Nephron (organoid): Measurements from ENCODE around the gene GRIA4.
"Not testable (repeated sequence)": the region's sequence is repeated elsewhere in the genome, so short reads cannot be mapped to it uniquely, and the experiment has no call there.

ENCODE experiments used
- H3K27ac Mint-ChIP-seq, 3 experiments: 2 replicates each; pipeline ENCODE4 v1.8.0; 2020; ENCODE audit warnings: mixed read lengths in 3 of 3, mild to moderate bottlenecking in 2 of 3, moderate library complexity in 1 of 3
- H3K27me3 Mint-ChIP-seq: 2 replicates; pipeline ENCODE4 v1.8.0; 2021; ENCODE audit warnings: low read depth, mild to moderate bottlenecking, moderate library complexity, mixed read lengths
- H3K36me3 Mint-ChIP-seq: 2 replicates; pipeline ENCODE4 v1.8.0; 2020; ENCODE audit warnings: low read depth, mixed read lengths
- H3K4me1 Mint-ChIP-seq: 2 replicates; pipeline ENCODE4 v1.8.0; 2020; ENCODE audit warnings: mixed read lengths
- H3K4me3 Mint-ChIP-seq, 3 experiments: 2 replicates each; pipeline ENCODE4 v1.8.0; 2020; ENCODE audit warnings: mild to moderate bottlenecking in 3 of 3, mixed read lengths in 3 of 3, moderate library complexity in 2 of 3
- H3K9me3 Mint-ChIP-seq: 2 replicates; pipeline ENCODE4 v1.8.0; 2020; ENCODE audit warnings: mixed read lengths
- TF ChIP-seq, protein P1 (sequence below), 3 experiments: fragments of 200-600 bp; sonication (generic); IDR thresholded peaks; one replicate each; pipeline ENCODE4 v1.5.0; 2021; ENCODE audit warnings: antibody characterized with exemption in 3 of 3; ENCODE audit not compliant: unreplicated experiment in 3 of 3

Gene GRIA4

DNA sequence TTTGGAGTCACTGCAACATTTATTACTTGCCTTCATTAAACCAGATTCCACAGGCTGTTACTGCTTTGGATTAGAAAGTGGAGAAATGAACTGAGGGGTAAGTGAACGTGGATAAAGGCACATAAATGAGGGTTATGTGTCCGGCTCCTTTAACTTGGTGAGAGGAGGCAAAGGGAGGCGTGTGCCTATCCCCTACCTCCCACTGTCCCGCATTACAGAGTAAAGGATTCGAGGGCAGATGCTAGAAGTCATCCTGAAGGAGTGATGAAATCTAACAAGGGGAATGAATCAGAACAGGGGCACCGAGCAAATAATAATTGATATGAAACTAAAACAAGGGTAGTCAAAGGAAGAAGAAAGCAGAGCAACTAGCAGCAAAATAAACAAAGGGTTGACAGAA lies 147.2 kb downstream of the GRIA4 start:
- TF ChIP-seq, protein P1, sequence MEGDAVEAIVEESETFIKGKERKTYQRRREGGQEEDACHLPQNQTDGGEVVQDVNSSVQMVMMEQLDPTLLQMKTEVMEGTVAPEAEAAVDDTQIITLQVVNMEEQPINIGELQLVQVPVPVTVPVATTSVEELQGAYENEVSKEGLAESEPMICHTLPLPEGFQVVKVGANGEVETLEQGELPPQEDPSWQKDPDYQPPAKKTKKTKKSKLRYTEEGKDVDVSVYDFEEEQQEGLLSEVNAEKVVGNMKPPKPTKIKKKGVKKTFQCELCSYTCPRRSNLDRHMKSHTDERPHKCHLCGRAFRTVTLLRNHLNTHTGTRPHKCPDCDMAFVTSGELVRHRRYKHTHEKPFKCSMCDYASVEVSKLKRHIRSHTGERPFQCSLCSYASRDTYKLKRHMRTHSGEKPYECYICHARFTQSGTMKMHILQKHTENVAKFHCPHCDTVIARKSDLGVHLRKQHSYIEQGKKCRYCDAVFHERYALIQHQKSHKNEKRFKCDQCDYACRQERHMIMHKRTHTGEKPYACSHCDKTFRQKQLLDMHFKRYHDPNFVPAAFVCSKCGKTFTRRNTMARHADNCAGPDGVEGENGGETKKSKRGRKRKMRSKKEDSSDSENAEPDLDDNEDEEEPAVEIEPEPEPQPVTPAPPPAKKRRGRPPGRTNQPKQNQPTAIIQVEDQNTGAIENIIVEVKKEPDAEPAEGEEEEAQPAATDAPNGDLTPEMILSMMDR (IDR thresholded peaks at IDR 0.05; ENCODE audit: unreplicated experiment in 3 of 3): no peak
- Mint-ChIP-seq H3K27ac (no peak overlapping the region), H3K4me3 (no peak overlapping the region), H3K27me3 (no peaks in the 10 kb centered on the region), H3K4me1 (no peaks in the 10 kb centered on the region), H3K9me3 (no peaks in the 10 kb centered on the region), H3K36me3 (no peaks in the 10 kb centered on the region)

DNA sequence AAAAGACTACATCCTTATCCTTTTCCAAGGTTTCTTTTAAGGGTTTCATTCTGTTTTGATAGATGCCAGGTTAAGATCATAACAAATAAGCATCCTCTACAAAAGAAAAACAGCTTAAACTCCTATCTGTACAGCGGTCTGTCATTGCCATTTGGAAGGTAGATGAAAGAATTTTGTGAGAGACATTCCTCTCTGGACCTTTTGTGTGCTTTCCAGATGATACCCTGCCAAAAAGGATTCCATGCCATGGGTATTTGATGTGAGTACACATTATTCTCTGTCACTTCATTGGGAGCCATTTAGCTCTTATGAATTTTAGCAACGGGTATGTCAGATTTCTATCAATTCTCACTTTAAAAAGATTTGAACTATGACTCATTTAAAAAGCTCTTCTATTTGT lies 153.7 kb downstream of the GRIA4 start:
- TF ChIP-seq, protein P1 (IDR thresholded peaks at IDR 0.05; ENCODE audit: unreplicated experiment in 3 of 3): no peak
- Mint-ChIP-seq H3K27ac (no peak overlapping the region), H3K9me3 (no peaks in the 10 kb centered on the region), H3K4me3 (no peak overlapping the region), H3K4me1 (peaks cover 15% of the 10 kb centered on the region), H3K27me3 (no peaks in the 10 kb centered on the region), H3K36me3 (no peaks in the 10 kb centered on the region)

DNA sequence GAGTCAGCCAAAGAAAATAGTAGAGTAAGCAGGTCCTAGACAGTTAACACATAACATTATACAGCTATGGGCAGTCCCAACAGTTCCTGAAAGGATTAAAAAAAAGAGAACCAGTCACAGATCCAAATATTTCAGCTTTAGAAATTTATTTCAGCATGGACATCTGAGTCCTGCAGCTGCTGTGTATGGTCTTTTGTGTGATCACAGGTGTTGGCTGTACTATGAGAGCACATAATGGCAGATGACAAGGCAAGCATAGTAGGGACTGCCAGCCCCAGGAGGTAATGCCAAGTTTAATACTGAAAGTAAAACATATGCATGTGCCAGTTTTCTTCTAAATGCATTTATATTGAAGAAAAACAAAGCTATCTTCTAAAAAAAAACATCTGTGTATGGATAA lies 158.1 kb downstream of the GRIA4 start:
- Mint-ChIP-seq H3K27me3 (no peaks in the 10 kb centered on the region), H3K36me3 (no peaks in the 10 kb centered on the region), H3K4me1 (peaks cover 15% of the 10 kb centered on the region), H3K27ac (peak overlapping the region; percentile 27 to 60 (median 38)), H3K4me3 (no peak overlapping the region), H3K9me3 (no peaks in the 10 kb centered on the region)
- TF ChIP-seq, protein P1 (IDR thresholded peaks at IDR 0.05; ENCODE audit: unreplicated experiment in 3 of 3): no peak

DNA sequence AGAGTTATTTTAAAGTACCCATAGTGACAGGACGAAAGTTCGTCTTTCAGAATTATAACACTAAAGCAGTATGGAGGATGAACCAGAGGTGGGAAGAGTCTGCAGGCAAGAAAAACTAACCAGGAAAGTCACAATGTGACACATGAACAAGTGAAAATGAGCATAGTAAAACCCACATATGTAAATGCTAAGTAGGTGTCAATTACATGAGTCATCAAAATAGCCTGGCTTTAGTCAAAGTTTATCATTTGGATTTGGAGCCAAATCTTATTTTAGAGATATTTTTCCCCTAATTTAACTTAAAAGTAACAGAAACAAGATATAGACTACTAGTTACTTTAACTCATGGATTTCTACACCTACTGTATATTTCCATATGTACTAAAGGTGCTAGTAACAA lies 159.8 kb downstream of the GRIA4 start:
- Mint-ChIP-seq H3K4me1 (peaks cover 15% of the 10 kb centered on the region), H3K27me3 (no peaks in the 10 kb centered on the region), H3K9me3 (no peaks in the 10 kb centered on the region), H3K4me3 (no peak overlapping the region), H3K27ac (peak overlapping the region in 1 of 3 experiments; percentile 12), H3K36me3 (no peaks in the 10 kb centered on the region)
- TF ChIP-seq, protein P1 (IDR thresholded peaks at IDR 0.05; ENCODE audit: unreplicated experiment in 3 of 3): no peak

DNA sequence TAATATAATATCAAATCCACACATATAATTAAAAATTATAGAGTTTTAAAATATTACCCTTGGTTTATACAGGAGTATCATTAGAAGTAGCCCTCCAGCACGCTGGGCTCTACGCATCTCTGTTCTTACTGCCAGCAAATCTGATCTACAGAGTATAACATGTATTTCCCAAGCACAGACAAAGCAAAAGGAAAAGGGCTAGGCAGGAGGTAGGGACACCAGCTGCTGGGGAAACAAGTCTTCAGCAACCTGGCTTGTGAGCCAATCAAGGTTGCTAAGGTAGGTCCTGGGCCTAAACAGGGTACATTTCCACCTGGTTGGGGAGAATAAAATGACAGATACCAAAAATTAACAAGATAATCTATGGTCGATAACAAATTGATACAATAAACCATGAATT lies 163.6 kb downstream of the GRIA4 start:
- H3K36me3 Mint-ChIP-seq, H3K9me3 Mint-ChIP-seq, H3K4me1 Mint-ChIP-seq, H3K4me3 Mint-ChIP-seq, H3K27ac Mint-ChIP-seq, H3K27me3 Mint-ChIP-seq: not testable (repeated sequence)

DNA sequence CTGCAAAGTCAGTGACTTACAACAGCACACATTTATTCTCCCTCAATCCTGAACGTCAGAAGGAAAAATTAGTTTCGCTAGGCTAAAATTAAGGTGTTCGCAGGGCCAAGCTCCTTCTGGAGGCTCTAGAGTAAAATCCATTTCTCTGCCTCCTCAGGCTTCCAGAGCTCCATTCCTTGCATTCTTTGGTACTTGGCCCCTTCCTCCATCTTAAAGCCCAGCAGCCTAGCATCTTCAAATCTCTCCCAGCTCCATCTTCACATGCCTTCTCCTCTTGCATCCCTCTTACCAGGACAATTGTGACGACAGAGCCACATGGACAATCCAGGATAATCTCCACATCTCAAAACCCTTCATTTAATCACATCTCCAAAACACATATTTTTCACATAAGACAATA lies 165.0 kb downstream of the GRIA4 start:
- H3K4me3 Mint-ChIP-seq: no peak overlapping the region
- H3K4me1 Mint-ChIP-seq: no peaks in the 10 kb centered on the region
- no peak overlapping the region for H3K27ac Mint-ChIP-seq
- H3K36me3 Mint-ChIP-seq: no peaks in the 10 kb centered on the region
- H3K9me3 Mint-ChIP-seq: no peaks in the 10 kb centered on the region
- H3K27me3 Mint-ChIP-seq: no peaks in the 10 kb centered on the region
- TF ChIP-seq, protein P1 (IDR thresholded peaks at IDR 0.05; ENCODE audit: unreplicated experiment in 3 of 3): no peak
